Activated CD8-positive, alpha-beta memory T cell treated with anti-CD3 and anti-CD28 coated beads, Interleukin-2, amount 50 U/mL, for 48 hours (primary cell): ENCODE data around the gene TOR1AIP2.

Source experiments
- DNase-seq: peaks from one replicate; pipeline ENCODE4 v3.0.0-alpha.2; 2020

TOR1AIP2 gene

GRCh38 chr1:179877586-179878265 lies at the start of gene TOR1AIP2:
Gene TOR1AIP2 (minus strand): TSS chr1:179877803. CDS start chr1:179852665, 25,138 bp downstream.
- peak; percentile 92 for DNase-seq

- DNase-seq = no peak
These were observed 49.2 kb upstream of the TOR1AIP2 start for GRCh38 chr1:179926850-179927205.

DNA sequence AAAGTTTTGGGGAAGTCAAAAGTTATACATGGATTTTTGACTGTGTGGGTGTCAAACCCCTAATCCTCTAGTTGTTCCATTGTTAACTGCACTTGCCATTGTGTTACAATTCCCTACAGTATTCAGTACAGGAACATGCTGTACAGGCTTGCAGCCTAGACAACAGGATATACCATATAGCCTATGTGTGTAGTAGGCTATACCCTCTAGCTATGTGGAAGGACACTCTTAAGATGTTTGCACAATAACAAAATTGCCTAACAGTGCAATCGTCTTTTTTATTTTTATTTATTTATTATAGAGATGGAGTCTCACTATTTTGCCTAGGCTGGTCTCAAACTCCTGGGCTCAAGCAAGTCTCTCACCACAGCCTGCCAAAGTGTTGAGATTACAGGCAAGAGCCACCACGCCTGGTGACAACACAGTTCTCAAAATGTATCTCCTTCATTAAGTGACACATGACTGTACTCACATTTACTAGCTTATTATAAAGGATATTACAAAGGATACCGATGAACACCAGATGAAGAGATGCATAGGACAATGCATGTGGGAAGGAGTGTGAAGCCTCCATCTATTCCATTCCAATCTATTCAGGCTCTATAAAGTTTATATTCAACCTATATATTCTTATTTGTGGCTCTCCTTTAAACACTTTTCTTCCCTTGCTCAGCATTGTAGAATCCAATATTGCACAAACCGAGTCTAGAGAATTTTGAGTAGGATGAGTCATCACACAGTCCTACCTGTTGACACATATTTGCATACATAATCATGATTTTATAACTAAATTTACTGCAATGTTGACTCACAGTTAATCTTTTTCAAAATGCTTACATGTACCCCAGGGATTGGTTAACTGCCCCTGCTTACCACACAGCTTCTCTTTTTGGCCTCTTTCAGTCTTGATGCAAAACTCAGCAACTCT lies 48.6 kb upstream of the TOR1AIP2 start:
- DNase-seq = no peak

GRCh38 chr1:179925302-179925701 lies 47.7 kb upstream of the TOR1AIP2 start:
- no peak for DNase-seq

DNA sequence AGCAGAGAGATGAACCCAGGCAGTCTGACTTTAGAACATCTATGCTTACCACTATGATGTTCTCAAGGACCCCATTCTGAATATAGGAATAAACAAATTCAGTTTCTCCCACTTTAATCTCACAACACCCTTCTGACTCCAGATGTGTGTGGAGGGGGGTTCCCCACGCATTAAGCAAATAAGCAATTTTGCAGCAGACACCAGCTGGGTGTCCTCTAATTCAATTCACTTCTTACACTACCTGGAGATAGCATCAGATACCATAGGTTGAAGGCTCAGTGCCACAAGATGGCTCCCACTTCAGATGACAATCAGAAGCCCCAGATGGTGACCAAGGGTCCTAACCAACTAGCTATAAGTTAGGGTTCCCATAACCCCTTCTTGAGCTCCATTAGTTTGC lies 46.7 kb upstream of the TOR1AIP2 start:
- no peak for DNase-seq

DNA sequence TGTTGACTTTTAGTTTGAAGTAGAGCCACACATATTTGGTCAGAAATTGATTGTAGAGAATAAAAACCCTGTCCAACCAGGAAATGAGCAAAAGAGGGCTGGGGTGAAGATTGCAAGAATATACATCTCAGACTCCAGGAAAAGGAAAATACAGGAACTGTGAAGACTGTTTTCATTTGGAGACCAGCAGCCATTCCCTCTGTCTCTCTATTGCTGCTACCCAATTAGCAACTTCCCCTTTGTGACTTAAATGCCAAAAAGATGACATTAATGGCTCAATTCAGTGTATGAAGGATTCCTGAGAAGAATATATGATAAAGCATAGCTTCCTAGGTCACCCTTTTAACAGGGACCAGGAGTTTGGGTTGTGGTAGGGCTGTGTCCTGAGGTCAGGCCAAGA lies 45.4 kb upstream of the TOR1AIP2 start:
- no peak for DNase-seq

- no peak for DNase-seq
These were observed 44.6 kb upstream of the TOR1AIP2 start for GRCh38 chr1:179921981-179922872.

- no peak for DNase-seq
These were observed 43.9 kb upstream of the TOR1AIP2 start for GRCh38 chr1:179921472-179921871.

GRCh38 chr1:179917601-179918429 lies 40.2 kb upstream of the TOR1AIP2 start:
- no peak for DNase-seq

GRCh38 chr1:179911812-179912211 lies 34.2 kb upstream of the TOR1AIP2 start:
- DNase-seq = no peak

DNA sequence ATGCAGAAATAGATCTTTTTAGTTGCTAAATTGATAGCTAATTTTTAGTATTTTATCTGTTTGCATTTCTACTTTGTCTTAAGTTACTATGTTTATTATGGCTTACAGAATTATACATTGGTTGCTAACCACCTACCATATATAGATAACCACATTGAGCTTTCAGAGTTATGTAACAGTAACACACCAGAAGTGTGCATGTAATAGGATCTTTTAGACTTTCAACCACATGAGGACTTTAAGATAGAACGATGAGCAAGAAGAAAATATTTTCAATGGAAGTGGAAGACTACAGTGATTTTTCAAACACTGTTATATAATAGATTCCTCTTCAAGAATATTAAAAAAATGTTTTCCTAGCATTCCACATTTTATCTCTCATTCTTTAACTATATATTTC lies 33.3 kb upstream of the TOR1AIP2 start:
- no peak for DNase-seq

DNA sequence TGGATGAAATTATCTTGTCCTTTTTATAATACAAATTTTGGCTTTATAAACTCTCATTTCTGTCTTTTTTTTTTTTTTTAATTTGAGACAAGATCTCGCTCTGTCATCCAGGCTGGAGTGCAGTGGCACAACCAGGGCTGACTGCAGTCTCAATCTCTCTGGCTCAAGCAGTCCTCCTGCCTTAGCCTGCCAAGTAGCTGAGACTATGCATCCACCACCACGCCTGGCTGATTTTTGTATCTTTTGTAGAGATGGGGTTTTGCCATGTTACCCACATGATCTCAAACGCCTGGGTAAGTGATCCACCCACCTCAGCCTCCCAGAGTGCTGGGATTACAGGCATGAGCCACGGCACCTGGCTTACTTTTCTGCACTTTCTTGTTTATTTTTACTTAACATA lies 12.0 kb upstream of the TOR1AIP2 start:
- no peak for DNase-seq

GRCh38 chr1:179888071-179888470 lies 10.5 kb upstream of the TOR1AIP2 start:
- DNase-seq = no peak

- no peak for DNase-seq
These were observed 6.1 kb upstream of the TOR1AIP2 start for GRCh38 chr1:179883745-179884138.

- DNase-seq = no peak
These were observed 5.6 kb upstream of the TOR1AIP2 start for GRCh38 chr1:179883040-179883744.

DNA sequence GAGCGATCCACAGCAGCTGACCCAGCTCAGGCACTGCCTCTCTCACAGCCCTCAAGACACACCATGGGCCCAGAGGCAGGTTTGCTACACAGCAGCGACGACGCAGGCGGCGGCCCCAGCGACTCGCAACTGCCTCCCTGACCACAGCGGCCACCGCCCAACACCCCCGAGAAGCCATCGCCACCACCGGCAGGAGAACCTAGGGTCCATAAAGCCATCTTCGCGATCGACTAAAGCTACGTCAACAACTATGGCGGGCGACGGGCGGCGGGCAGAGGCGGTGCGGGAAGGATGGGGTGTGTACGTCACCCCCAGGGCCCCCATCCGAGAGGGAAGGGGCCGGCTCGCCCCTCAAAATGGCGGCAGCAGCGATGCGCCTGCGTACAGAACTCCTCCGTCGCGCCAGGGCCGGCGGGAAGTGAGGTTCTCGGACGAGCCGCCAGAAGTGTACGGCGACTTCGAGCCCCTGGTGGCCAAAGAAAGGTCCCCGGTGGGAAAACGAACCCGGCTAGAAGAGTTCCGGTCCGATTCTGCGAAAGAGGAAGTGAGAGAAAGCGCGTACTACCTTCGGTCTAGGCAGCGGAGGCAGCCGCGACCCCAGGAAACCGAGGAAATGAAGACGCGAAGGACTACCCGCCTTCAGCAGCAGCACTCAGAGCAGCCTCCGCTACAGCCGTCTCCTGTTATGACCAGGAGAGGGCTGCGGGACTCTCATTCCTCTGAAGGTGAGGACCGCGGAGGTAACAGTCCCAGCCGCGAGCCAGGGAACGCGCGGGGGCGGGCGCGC lies 4.8 kb upstream of the TOR1AIP2 start, which contains the start of gene TOR1AIP1:
TSS of gene TOR1AIP1 (plus strand) at position 33 of the 787 bp plus-strand sequence. CDS start at position 251, 218 bp downstream.
- DNase-seq = peak; percentile 96

DNA sequence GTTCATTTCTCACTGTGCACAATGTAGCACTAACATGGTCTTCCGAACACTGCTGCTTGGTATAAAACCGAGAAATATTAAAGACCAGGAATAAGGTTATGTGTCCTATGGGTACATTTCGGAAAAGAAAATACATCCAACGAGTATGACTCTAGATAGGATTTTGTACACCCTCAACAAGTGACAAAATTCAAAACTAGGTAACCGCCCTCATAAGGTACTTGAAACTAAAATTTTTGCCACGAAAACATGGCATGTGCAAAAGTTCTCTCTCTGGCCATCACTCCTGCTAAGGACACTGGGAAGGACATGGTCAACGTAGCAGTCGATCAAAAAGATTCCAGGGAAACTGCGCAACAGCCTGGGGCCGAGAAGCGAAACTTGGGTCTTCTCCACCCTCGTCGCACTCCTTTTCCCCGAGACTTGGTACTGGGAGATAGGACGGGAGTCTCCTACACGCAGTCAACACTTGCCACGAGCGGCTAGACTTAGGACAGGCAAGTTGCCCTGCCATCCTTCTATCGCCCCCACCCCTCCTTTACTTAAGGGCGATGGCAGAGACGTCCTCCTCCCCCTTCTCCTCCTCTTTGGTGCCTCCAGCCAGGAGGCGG lies 4.1 kb upstream of the TOR1AIP2 start:
- DNase-seq = no peak

DNA sequence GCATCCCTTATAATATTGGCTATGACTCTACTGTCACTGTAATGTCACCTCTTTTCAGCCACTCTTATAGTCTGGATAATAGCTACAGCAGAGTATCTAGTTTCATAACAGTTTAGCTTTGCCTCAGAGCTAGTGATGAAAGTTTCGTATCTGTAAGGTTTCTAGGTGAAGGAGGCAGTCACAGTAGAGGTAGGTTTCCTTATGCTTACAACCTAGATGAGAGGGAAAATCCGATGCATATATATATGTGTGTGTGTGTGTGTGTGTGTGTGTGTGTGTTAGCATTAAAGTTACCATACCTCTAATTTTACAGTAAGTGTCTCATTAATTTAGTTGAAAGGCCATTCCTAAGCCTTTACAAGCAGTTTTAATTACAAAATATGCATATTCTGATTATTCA lies 2.2 kb upstream of the TOR1AIP2 start:
- DNase-seq = no peak

GRCh38 chr1:179876300-179876715 lies 1.3 kb downstream of the TOR1AIP2 start:
- DNase-seq = no peak
